ENCODE results near the gene SCAF8.

GRCh38 chr6:154754152-154754551 is 20.9 kb downstream of the SCAF8 start:
- TF ChIP-seq CTCF (IDR thresholded peaks at IDR 0.05), result no peak
- no peak for TF ChIP-seq POLR2A (IDR thresholded peaks at IDR 0.05)
